Measurements from ENCODE around the gene GPX6.

The GPX6 gene

GRCh38 chr6:28537065-28537464 is 21.5 kb upstream of the GPX6 start:
- TF ChIP-seq ZFX (IDR thresholded peaks at IDR 0.05), result no peak
- no peak for TF ChIP-seq CTCF (conservative IDR thresholded peaks at IDR 0.05)
- H3K27ac ChIP-seq, result no peak overlapping the region

- TF ChIP-seq ZFX (IDR thresholded peaks at IDR 0.05) (no peak), CTCF (conservative IDR thresholded peaks at IDR 0.05) (no peak)
These were observed 19.3 kb upstream of the GPX6 start for GRCh38 chr6:28534875-28535274.

GRCh38 chr6:28534306-28534705 is 18.7 kb upstream of the GPX6 start:
- TF ChIP-seq ZFX (IDR thresholded peaks at IDR 0.05) (no peak), CTCF (conservative IDR thresholded peaks at IDR 0.05) (no peak)
- H3K27ac ChIP-seq, result no peak overlapping the region

More at GRCh38 chr6:28534875-28535274, 19.3 kb upstream of the GPX6 start:
- no peak overlapping the region for H3K27ac ChIP-seq

- TF ChIP-seq ZFX (IDR thresholded peaks at IDR 0.05) (no peak), CTCF (conservative IDR thresholded peaks at IDR 0.05) (peak; percentile 23)
- no peak overlapping the region for H3K27ac ChIP-seq
These were observed 16.0 kb upstream of the GPX6 start for GRCh38 chr6:28531479-28532128.

GRCh38 chr6:28530777-28531176 is 15.2 kb upstream of the GPX6 start:
- TF ChIP-seq CTCF (conservative IDR thresholded peaks at IDR 0.05) (no peak), ZFX (IDR thresholded peaks at IDR 0.05) (no peak)
- H3K27ac ChIP-seq, result no peak overlapping the region

GRCh38 chr6:28525496-28526039 is 10.0 kb upstream of the GPX6 start, which contains the start of gene GPX5:
Gene GPX5 (plus strand): TSS chr6:28525881. CDS start chr6:28526014, 133 bp downstream.
- no peak for TF ChIP-seq ZFX (IDR thresholded peaks at IDR 0.05)
- TF ChIP-seq CTCF (conservative IDR thresholded peaks at IDR 0.05), result no peak
- H3K27ac ChIP-seq, result no peak within 1 kb of the TSS

- TF ChIP-seq CTCF (conservative IDR thresholded peaks at IDR 0.05), result no peak
- no peak for TF ChIP-seq ZFX (IDR thresholded peaks at IDR 0.05)
- no peak overlapping the region for H3K27ac ChIP-seq
These were observed 7.6 kb upstream of the GPX6 start for GRCh38 chr6:28523241-28523622.
